Measurements from ENCODE around the gene MTO1. TPM values are rescaled to one million over a fixed set of nuclear protein-coding genes. Genes with fewer than 3 reads are reported as not detected.
A peak's percentile ranks its signal among the peaks of the same experiment; 100 is the strongest.
"Not testable (repeated sequence)": the region's sequence is repeated elsewhere in the genome, so short reads cannot be mapped to it uniquely, and the experiment has no call there.

Gene MTO1
- polyA plus RNA-seq, 1 donor from 2014 or later = 47.9 TPM

GRCh38 chr6:73532293-73532692 lies 70.8 kb downstream of the MTO1 start:
- Mint-ChIP-seq H3K9me3 (no peaks in the 10 kb centered on the region), H3K4me3 (no peak overlapping the region), H3K27me3 (no peaks in the 10 kb centered on the region)

DNA sequence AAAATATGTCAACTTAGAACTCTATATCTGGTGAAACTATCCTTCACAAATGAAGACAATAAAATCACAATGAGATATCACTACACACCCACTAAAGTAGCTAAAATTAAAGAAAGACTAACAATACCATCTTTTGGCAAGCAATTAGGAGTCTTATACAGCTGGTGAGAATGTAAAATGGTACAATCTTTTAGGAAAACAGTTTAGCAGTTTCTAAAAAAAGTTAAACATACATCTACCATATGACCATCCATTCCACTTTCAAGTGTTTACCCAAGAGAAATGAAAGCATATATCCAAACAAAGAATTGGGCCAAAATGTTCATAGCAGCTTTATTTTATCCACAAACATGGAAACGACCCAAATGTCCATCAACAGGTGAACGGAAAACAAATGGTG lies 73.1 kb downstream of the MTO1 start:
- Mint-ChIP-seq H3K27me3 (no peaks in the 10 kb centered on the region), H3K4me1 (peaks cover 0 to 3% (median 0%) of the 10 kb centered on the region in 3 donors), H3K36me3 (peaks cover 4% of the 10 kb centered on the region), H3K27ac (no peak overlapping the region), H3K9me3 (no peaks in the 10 kb centered on the region), H3K4me3 (no peak overlapping the region)

More at GRCh38 chr6:73532293-73532692, 70.8 kb downstream of the MTO1 start:
- Mint-ChIP-seq H3K27ac (no peak overlapping the region), H3K36me3 (peaks cover 4% of the 10 kb centered on the region), H3K4me1 (no peaks in the 10 kb centered on the region)

DNA sequence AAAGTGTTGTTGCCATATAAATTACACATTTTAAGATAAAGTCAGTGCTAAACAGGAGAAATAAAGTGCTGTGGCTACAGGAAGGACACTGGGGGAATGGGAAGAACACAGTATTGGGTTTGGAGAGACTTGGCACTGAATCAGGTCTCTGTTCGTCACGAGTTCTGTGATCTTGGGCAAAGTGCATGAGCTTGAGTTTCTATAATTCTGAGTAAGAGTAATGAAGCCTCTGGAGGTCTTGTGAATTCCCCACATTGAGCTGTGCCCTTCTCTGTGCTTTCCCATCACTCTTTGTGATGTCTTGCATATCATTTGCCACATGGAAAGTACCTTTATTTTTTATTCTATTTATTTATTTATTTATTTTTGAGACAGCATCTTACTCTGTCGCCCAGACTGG lies 76.1 kb downstream of the MTO1 start:
- Mint-ChIP-seq H3K9me3 (no peaks in the 10 kb centered on the region), H3K27ac (no peak overlapping the region), H3K27me3 (no peaks in the 10 kb centered on the region), H3K36me3 (peaks cover 4% of the 10 kb centered on the region), H3K4me3 (no peak overlapping the region), H3K4me1 (peaks cover 0 to 7% (median 0%) of the 10 kb centered on the region in 3 donors)

- peak overlapping the region in 1 of 3 donors; percentile 23 for H3K27ac Mint-ChIP-seq
- H3K9me3 Mint-ChIP-seq = no peaks in the 10 kb centered on the region
Observed at GRCh38 chr6:73538116-73538779, 76.7 kb downstream of the MTO1 start.

GRCh38 chr6:73542481-73542880 lies 80.9 kb downstream of the MTO1 start:
- H3K4me3 Mint-ChIP-seq, H3K27ac Mint-ChIP-seq, H3K9me3 Mint-ChIP-seq, H3K36me3 Mint-ChIP-seq, H3K27me3 Mint-ChIP-seq, H3K4me1 Mint-ChIP-seq: not testable (repeated sequence)

More at GRCh38 chr6:73538116-73538779, 76.7 kb downstream of the MTO1 start:
- Mint-ChIP-seq H3K36me3 (no peaks in the 10 kb centered on the region), H3K27me3 (no peaks in the 10 kb centered on the region), H3K4me3 (no peak overlapping the region), H3K4me1 (peaks cover 0 to 7% (median 0%) of the 10 kb centered on the region in 3 donors)

GRCh38 chr6:73542891-73543290 lies 81.4 kb downstream of the MTO1 start:
- H3K4me1 Mint-ChIP-seq = peaks cover 0 to 6% (median 3%) of the 10 kb centered on the region in 3 donors

GRCh38 chr6:73547036-73547435 lies 85.5 kb downstream of the MTO1 start:
- Mint-ChIP-seq H3K27me3 (no peaks in the 10 kb centered on the region), H3K4me3 (no peak overlapping the region), H3K27ac (no peak overlapping the region), H3K9me3 (no peaks in the 10 kb centered on the region), H3K4me1 (peaks cover 0 to 3% (median 3%) of the 10 kb centered on the region in 3 donors), H3K36me3 (no peaks in the 10 kb centered on the region)

More at GRCh38 chr6:73542891-73543290, 81.4 kb downstream of the MTO1 start:
- no peaks in the 10 kb centered on the region for H3K36me3 Mint-ChIP-seq
- H3K27ac Mint-ChIP-seq = no peak overlapping the region
- no peaks in the 10 kb centered on the region for H3K9me3 Mint-ChIP-seq
- no peaks in the 10 kb centered on the region for H3K27me3 Mint-ChIP-seq
- no peak overlapping the region for H3K4me3 Mint-ChIP-seq

- Mint-ChIP-seq H3K4me1 (peaks cover 0 to 3% (median 3%) of the 10 kb centered on the region in 3 donors), H3K27ac (no peak overlapping the region), H3K36me3 (no peaks in the 10 kb centered on the region), H3K27me3 (no peaks in the 10 kb centered on the region), H3K9me3 (no peaks in the 10 kb centered on the region), H3K4me3 (no peak overlapping the region)
Observed at GRCh38 chr6:73548458-73549446, 87.2 kb downstream of the MTO1 start.

- not testable (repeated sequence) for H3K36me3 Mint-ChIP-seq, H3K4me3 Mint-ChIP-seq, H3K9me3 Mint-ChIP-seq, H3K4me1 Mint-ChIP-seq, H3K27me3 Mint-ChIP-seq
- H3K27ac Mint-ChIP-seq = peak overlapping the region in 1 of 3 donors; percentile 53
Observed at GRCh38 chr6:73551115-73551514, 89.6 kb downstream of the MTO1 start.

- H3K27ac Mint-ChIP-seq, H3K27me3 Mint-ChIP-seq, H3K9me3 Mint-ChIP-seq, H3K36me3 Mint-ChIP-seq, H3K4me3 Mint-ChIP-seq: not testable (repeated sequence)
- H3K4me1 Mint-ChIP-seq = peaks cover 5 to 11% (median 9%) of the 10 kb centered on the region in 3 donors
Observed at GRCh38 chr6:73555380-73555949, 93.9 kb downstream of the MTO1 start.

- Mint-ChIP-seq H3K9me3 (no peaks in the 10 kb centered on the region), H3K4me3 (no peak overlapping the region), H3K27ac (no peak overlapping the region), H3K36me3 (no peaks in the 10 kb centered on the region), H3K27me3 (no peaks in the 10 kb centered on the region), H3K4me1 (peaks cover 10 to 16% (median 16%) of the 10 kb centered on the region in 3 donors)
Observed at GRCh38 chr6:73556836-73557235, 95.3 kb downstream of the MTO1 start.

Other genes with a start within 250 kb of the MTO1 start
- not detected for gene KHDC1L, start 236.2 kb upstream of the MTO1 start, polyA plus RNA-seq
- gene KHDC1, start 198.5 kb upstream of the MTO1 start, polyA plus RNA-seq = 3.1 TPM
- gene DPPA5, start 107.5 kb upstream of the MTO1 start, polyA plus RNA-seq = not detected
- gene KHDC3L, start 99.1 kb upstream of the MTO1 start, polyA plus RNA-seq = not detected
- gene OOEP, start 91.8 kb upstream of the MTO1 start, polyA plus RNA-seq = 0.79 TPM
- gene DDX43, start 66.9 kb upstream of the MTO1 start, polyA plus RNA-seq = 1.9 TPM
- gene CGAS, start 9.4 kb upstream of the MTO1 start, polyA plus RNA-seq = 16.2 TPM
- gene EEF1A1, start 59.3 kb downstream of the MTO1 start, polyA plus RNA-seq = 11,514 TPM
- gene SLC17A5, start 192.3 kb downstream of the MTO1 start, polyA plus RNA-seq = 4.4 TPM
- not detected for gene CD109, start 234.5 kb downstream of the MTO1 start, polyA plus RNA-seq

All from IgD-negative memory B cell (primary cell).